CD14-positive monocyte (primary cell): Measurements from ENCODE around the gene LEPROT. TPM values are rescaled to one million over a fixed set of nuclear protein-coding genes. Genes with fewer than 3 reads are reported as not detected.

Source experiments
- DNase-seq, 3 donors: peaks; one replicate each; pipeline ENCODE4 v3.0.0-alpha.2; 2011 to 2022
- H2AFZ ChIP-seq: 2 replicates; pipeline ENCODE4 v1.6.0; 2012; ENCODE audit warnings: mild to moderate bottlenecking, low read depth, low read length, inconsistent platforms; ENCODE audit not compliant: insufficient read depth, poor library complexity, severe bottlenecking
- H3K27ac ChIP-seq, 2 donors: 1 replicate in 1 of 2; 2 replicates in 1 of 2; pipeline ENCODE4 v1.5.1; 2012 to 2013; ENCODE audit warnings: low read length in 2 of 2, control low read depth in 1 of 2, inconsistent platforms in 1 of 2, low read depth in 1 of 2, mild to moderate bottlenecking in 1 of 2
- H3K27me3 ChIP-seq, 2 donors: one replicate each; pipeline versions ENCODE4 v1.6.0 to v1.6.1; 2011 to 2013; ENCODE audit warnings: low read length in 2 of 2; ENCODE audit not compliant: control insufficient read depth in 2 of 2, insufficient read depth in 2 of 2
- H3K36me3 ChIP-seq, 2 donors: replicated peaks in 1 of 2; 1 replicate in 1 of 2; 2 replicates in 1 of 2; pipeline versions ENCODE4 v1.5.1 to v1.6.1; 2012 to 2013; ENCODE audit warnings: low read length in 2 of 2, control low read depth in 1 of 2, inconsistent platforms in 1 of 2, mild to moderate bottlenecking in 1 of 2; ENCODE audit not compliant: insufficient read depth in 2 of 2, control insufficient read depth in 1 of 2
- H3K4me1 ChIP-seq, 2 donors: 1 replicate in 1 of 2; 2 replicates in 1 of 2; pipeline versions ENCODE4 v1.5.1 to v1.6.1; 2012 to 2013; ENCODE audit warnings: low read length in 2 of 2, control low read depth in 1 of 2, inconsistent platforms in 1 of 2, mild to moderate bottlenecking in 1 of 2, moderate library complexity in 1 of 2; ENCODE audit not compliant: insufficient read depth in 2 of 2, control insufficient read depth in 1 of 2
- H3K4me2 ChIP-seq: replicated peaks from 2 replicates; pipeline ENCODE3; 2012; ENCODE audit warnings: low read length, moderate library complexity, mild to moderate bottlenecking; ENCODE audit not compliant: poor library complexity, severe bottlenecking; ENCODE audit errors: extremely low read depth
- H3K4me3 ChIP-seq, 3 experiments: fragments of 200-600 bp in 1 of 3; sonication (generic) in 1 of 3; replicated peaks in 1 of 3; 1 replicate in 2 of 3; 2 replicates in 1 of 3; pipeline ENCODE4 v1.5.1; 2011 to 2013; ENCODE audit warnings: low read length in 3 of 3, mild to moderate bottlenecking in 3 of 3, control low read depth in 2 of 3, low read depth in 2 of 3, inconsistent platforms in 1 of 3, moderate library complexity in 1 of 3
- H3K79me2 ChIP-seq: 2 replicates; pipeline ENCODE4 v1.6.0; 2012; ENCODE audit warnings: mild to moderate bottlenecking, control low read depth, inconsistent platforms, low read length, moderate library complexity; ENCODE audit not compliant: insufficient read depth
- H3K9ac ChIP-seq: 2 replicates; pipeline ENCODE4 v1.6.0; 2017; ENCODE audit warnings: low read length, mild to moderate bottlenecking; ENCODE audit not compliant: insufficient read depth, poor library complexity, severe bottlenecking
- H3K9me3 ChIP-seq, 2 donors: replicated peaks in 1 of 2; 1 replicate in 1 of 2; 2 replicates in 1 of 2; pipeline versions ENCODE4 v1.5.1 to v1.6.1; 2012 to 2013; ENCODE audit warnings: low read length in 2 of 2, control low read depth in 1 of 2; ENCODE audit not compliant: control insufficient read depth in 1 of 2, insufficient read depth in 1 of 2
- H4K20me1 ChIP-seq: 2 replicates; pipeline ENCODE4 v1.6.0; 2012; ENCODE audit warnings: mild to moderate bottlenecking, low read length, control low read depth, moderate library complexity; ENCODE audit not compliant: insufficient read depth
- H3K27ac Mint-ChIP-seq, 7 donors: one replicate each; pipeline ENCODE4 v1.8.0; 2020; ENCODE audit warnings: mild to moderate bottlenecking in 7 of 7, mixed read lengths in 7 of 7, moderate library complexity in 6 of 7, inconsistent platforms in 2 of 7
- H3K27me3 Mint-ChIP-seq, 3 donors: one replicate each; pipeline ENCODE4 v1.8.0; 2021 to 2022; ENCODE audit warnings: low read depth in 3 of 3, mild to moderate bottlenecking in 3 of 3, mixed read lengths in 3 of 3, moderate library complexity in 3 of 3, inconsistent platforms in 1 of 3
- H3K36me3 Mint-ChIP-seq, 2 donors: one replicate each; pipeline ENCODE4 v1.8.0; 2020; ENCODE audit warnings: mixed read lengths in 2 of 2, inconsistent platforms in 1 of 2, mild to moderate bottlenecking in 1 of 2
- H3K4me1 Mint-ChIP-seq: one replicate; pipeline ENCODE4 v1.8.0; 2020; ENCODE audit warnings: mild to moderate bottlenecking, mixed read lengths
- H3K4me3 Mint-ChIP-seq, 2 donors: one replicate each; pipeline ENCODE4 v1.8.0; 2020; ENCODE audit warnings: mild to moderate bottlenecking in 2 of 2, mixed read lengths in 2 of 2, moderate library complexity in 1 of 2
- H3K9me3 Mint-ChIP-seq, 7 donors: one replicate each; pipeline ENCODE4 v1.8.0; 2020 to 2022; ENCODE audit warnings: mixed read lengths in 7 of 7, mild to moderate bottlenecking in 6 of 7, moderate library complexity in 6 of 7, inconsistent platforms in 2 of 7
- CTCF ChIP-seq: fragments of 200-600 bp; IDR thresholded peaks from one replicate; pipeline ENCODE4 v1.8.0; 2022; ENCODE audit warnings: antibody characterized with exemption, mild to moderate bottlenecking
- WGBS: methylation state at CpG from one replicate; pipeline ENCODE4 v1.1.5; 2013; ENCODE audit warnings: missing lambda C conversion rate; ENCODE audit not compliant: insufficient coverage; 5-methylcytosine and 5-hydroxymethylcytosine counted together
- intact Hi-C, 2 donors: fragments of 100-400 bp; cut with micrococcal nuclease; formaldehyde crosslinking; loops; one replicate each; pipeline versions ENCODE4 v1.15.0 to v1.15.1; 2023
- polyA plus RNA-seq, 3 donors: library from polyadenylated mRNA; depleted of rRNA in 1 of 3; unstranded in 2 of 3; stranded (reverse) in 1 of 3; fragments of 300-500 nt in 2 of 3; fragments of >200 nt in 1 of 3; fragmentation: Illumina TruSeq in 2 of 3; gene quantifications; 1 replicate in 2 of 3; 2 replicates in 1 of 3; pipeline ENCODE4 v1.2.3, GENCODE V29; 2012 to 2021

The LEPROT gene
- polyA plus RNA-seq, 3 donors, result 56.3 to 75.0 (median 74.7) TPM

- Mint-ChIP-seq H3K36me3 (peaks cover 7 to 10% of the 10 kb centered on the region in 2 donors), H3K4me1 (no peaks in the 10 kb centered on the region), H3K27ac (no peak overlapping the region), H3K27me3 (peaks cover 0 to 2% (median 0%) of the 10 kb centered on the region in 3 donors), H3K9me3 (peaks cover 0 to 3% (median 0%) of the 10 kb centered on the region in 7 donors), H3K4me3 (no peak overlapping the region)
- no peak for TF ChIP-seq CTCF
- H3K79me2 ChIP-seq, result no peaks in the 10 kb centered on the region
- no peak overlapping the region for H3K27ac ChIP-seq
- WGBS, result 67% methylated on average over 1 of the region's 1 CpG
- H3K4me2 ChIP-seq, result no peak overlapping the region
- intact Hi-C loops, result no loop called here
- H3K27me3 ChIP-seq, result no peaks in the 10 kb centered on the region
- no peak overlapping the region for H3K4me3 ChIP-seq
- H3K4me1 ChIP-seq, result no peaks in the 10 kb centered on the region
- no peak for DNase-seq
- no peak overlapping the region for H3K9ac ChIP-seq
- no peak overlapping the region for H2AFZ ChIP-seq
- peaks cover 4 to 12% of the 10 kb centered on the region in 2 donors for H3K36me3 ChIP-seq
- H3K9me3 ChIP-seq, result no peaks in the 10 kb centered on the region
- no peaks in the 10 kb centered on the region for H4K20me1 ChIP-seq
Observed at GRCh38 chr1:65440915-65441314, 20.4 kb downstream of the LEPROT start.

- WGBS, result 100% methylated on average over 3 of the region's 3 CpGs
- Histone ChIP-seq H3K79me2 (no peaks in the 10 kb centered on the region), H3K27me3 (no peaks in the 10 kb centered on the region), H3K27ac (no peak overlapping the region), H4K20me1 (no peaks in the 10 kb centered on the region), H3K4me3 (no peak overlapping the region), H2AFZ (no peak overlapping the region), H3K9me3 (no peaks in the 10 kb centered on the region), H3K4me1 (no peaks in the 10 kb centered on the region), H3K9ac (no peak overlapping the region), H3K36me3 (peaks cover 0 to 6% of the 10 kb centered on the region in 2 donors), H3K4me2 (no peak overlapping the region)
- no peak for DNase-seq
- Mint-ChIP-seq H3K36me3 (peaks cover 4 to 8% of the 10 kb centered on the region in 2 donors), H3K27ac (no peak overlapping the region), H3K9me3 (peaks cover 0 to 3% (median 0%) of the 10 kb centered on the region in 7 donors), H3K4me1 (no peaks in the 10 kb centered on the region), H3K27me3 (peaks cover 0 to 2% (median 0%) of the 10 kb centered on the region in 3 donors), H3K4me3 (no peak overlapping the region)
- TF ChIP-seq CTCF, result no peak
- intact Hi-C loops, result no loop called here
Observed at GRCh38 chr1:65441464-65441863, 21.0 kb downstream of the LEPROT start.
